Nephron progenitor cell (in vitro differentiated cells): Measurements from ENCODE around the gene SP2.

Source experiments
- DNase-seq: peaks from one replicate; pipeline ENCODE4 v3.0.0; 2021
- H3K27ac Mint-ChIP-seq: 2 replicates; pipeline ENCODE4 v1.8.0; 2021; ENCODE audit warnings: mild to moderate bottlenecking, moderate library complexity, mixed read lengths
- H3K27me3 Mint-ChIP-seq: 2 replicates; pipeline ENCODE4 v1.8.0; 2021; ENCODE audit warnings: mild to moderate bottlenecking, low read depth, mixed read lengths; ENCODE audit not compliant: poor library complexity
- H3K36me3 Mint-ChIP-seq: 2 replicates; pipeline ENCODE4 v1.8.0; 2021; ENCODE audit warnings: low read depth, mixed read lengths
- H3K4me1 Mint-ChIP-seq: 2 replicates; pipeline ENCODE4 v1.8.0; 2021; ENCODE audit warnings: mixed read lengths
- H3K4me3 Mint-ChIP-seq: 2 replicates; pipeline ENCODE4 v1.8.0; 2021; ENCODE audit warnings: mild to moderate bottlenecking, moderate library complexity, mixed read lengths
- H3K9me3 Mint-ChIP-seq: 2 replicates; pipeline ENCODE4 v1.8.0; 2021; ENCODE audit warnings: mild to moderate bottlenecking, moderate library complexity, mixed read lengths
- TF ChIP-seq, protein P1 (sequence below): fragments of 200-600 bp; sonication (generic); IDR thresholded peaks from 2 replicates; pipeline ENCODE4 v1.5.0; 2021; ENCODE audit warnings: antibody characterized with exemption

The SP2 gene

DNA sequence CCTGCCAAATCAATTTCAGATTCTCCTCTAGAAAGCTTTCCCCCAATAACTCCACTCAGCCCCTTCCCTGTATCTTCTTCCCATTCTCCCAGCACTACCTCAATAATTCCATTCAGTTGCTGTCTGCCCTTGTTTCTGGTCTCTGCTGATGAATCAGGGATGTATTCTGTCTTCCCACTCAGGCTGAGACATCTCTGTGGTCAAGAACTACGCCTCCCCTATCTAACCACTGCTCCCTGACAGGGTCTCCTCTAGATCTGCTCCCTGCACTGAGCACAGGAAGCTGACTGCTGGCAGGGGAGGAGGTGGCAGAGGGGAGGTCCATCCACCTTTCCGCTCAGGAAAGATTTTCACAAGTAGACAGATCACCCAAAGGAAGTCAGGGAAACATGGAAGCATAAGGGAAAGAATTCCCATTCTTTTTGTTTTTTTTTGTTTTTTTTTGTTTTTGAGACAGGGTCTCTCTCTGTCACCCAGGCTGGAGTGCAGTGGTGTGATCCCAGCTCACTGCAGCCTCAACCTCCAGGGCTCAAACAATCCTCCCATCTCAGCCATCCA, 16.9 kb upstream of the SP2 start:
- no peaks in the 10 kb centered on the region for H3K9me3 Mint-ChIP-seq
- peak overlapping the region; percentile 19 for H3K4me3 Mint-ChIP-seq
- H3K4me1 Mint-ChIP-seq: peaks cover 87% of the 10 kb centered on the region
- no peaks in the 10 kb centered on the region for H3K36me3 Mint-ChIP-seq
- H3K27me3 Mint-ChIP-seq: peaks cover 10% of the 10 kb centered on the region
- H3K27ac Mint-ChIP-seq: peak overlapping the region; percentile 26
- TF ChIP-seq, protein P1, sequence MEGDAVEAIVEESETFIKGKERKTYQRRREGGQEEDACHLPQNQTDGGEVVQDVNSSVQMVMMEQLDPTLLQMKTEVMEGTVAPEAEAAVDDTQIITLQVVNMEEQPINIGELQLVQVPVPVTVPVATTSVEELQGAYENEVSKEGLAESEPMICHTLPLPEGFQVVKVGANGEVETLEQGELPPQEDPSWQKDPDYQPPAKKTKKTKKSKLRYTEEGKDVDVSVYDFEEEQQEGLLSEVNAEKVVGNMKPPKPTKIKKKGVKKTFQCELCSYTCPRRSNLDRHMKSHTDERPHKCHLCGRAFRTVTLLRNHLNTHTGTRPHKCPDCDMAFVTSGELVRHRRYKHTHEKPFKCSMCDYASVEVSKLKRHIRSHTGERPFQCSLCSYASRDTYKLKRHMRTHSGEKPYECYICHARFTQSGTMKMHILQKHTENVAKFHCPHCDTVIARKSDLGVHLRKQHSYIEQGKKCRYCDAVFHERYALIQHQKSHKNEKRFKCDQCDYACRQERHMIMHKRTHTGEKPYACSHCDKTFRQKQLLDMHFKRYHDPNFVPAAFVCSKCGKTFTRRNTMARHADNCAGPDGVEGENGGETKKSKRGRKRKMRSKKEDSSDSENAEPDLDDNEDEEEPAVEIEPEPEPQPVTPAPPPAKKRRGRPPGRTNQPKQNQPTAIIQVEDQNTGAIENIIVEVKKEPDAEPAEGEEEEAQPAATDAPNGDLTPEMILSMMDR: no peak
- no peak for DNase-seq

DNA sequence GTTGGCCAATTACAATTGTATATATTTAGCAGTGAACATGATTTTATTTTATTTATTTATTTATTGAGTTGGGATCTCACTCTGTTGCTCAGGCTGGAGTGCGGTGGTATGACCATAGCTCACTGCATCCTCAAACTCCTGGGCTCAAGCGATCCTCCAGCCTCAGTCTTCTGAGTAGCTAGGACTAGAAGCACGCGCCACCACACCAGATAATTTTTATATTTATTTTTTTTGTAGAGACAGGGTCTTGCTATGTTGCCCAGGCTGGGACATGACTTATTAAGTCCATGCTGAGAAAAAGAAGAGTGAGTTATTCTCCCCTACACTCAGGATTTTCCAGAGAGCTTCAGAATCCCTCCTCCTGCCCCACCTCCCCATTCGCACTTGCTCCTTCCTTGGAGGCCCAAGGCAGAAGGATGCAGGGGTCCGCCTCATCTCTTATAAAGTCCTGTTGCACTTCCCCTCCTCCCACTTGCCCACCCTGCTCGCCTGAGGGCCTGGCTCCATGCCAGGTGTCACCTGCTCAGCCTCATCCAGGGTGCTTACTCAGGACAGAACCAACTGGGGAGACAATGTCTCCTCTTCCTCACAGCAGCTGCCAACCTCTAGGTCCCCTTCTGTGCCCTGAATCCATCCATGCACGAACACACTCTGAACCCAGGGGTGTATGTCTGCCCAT, 16.1 kb upstream of the SP2 start:
- no peaks in the 10 kb centered on the region for H3K36me3 Mint-ChIP-seq
- no peak overlapping the region for H3K4me3 Mint-ChIP-seq
- no peaks in the 10 kb centered on the region for H3K9me3 Mint-ChIP-seq
- no peak for DNase-seq
- no peak overlapping the region for H3K27ac Mint-ChIP-seq
- H3K27me3 Mint-ChIP-seq: peaks cover 10% of the 10 kb centered on the region
- peaks cover 87% of the 10 kb centered on the region for H3K4me1 Mint-ChIP-seq
- TF ChIP-seq, protein P1: no peak

DNA sequence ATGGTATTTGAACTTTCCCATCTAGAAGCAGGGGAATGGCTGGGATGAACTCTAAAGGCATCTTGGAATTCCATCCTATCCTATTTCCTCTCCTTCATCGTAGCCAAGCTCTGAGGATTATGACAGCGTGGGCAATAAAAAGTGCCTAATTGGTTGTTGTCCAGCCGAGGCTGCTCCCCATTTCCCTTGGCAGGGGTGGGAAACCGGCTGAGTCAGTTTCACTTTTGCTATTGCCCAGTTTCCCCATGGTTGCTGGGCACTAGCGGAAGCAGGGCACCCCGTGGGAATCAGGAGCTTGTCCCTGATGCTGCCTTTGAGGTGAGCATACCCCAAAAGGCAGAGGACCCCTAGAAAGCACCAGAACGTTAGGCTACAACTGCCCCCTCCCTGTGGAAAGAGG, 13.8 kb upstream of the SP2 start:
- DNase-seq: no peak
- Mint-ChIP-seq H3K4me3 (no peak overlapping the region), H3K9me3 (no peaks in the 10 kb centered on the region), H3K27me3 (peaks cover 10% of the 10 kb centered on the region), H3K4me1 (peaks cover 84% of the 10 kb centered on the region), H3K27ac (no peak overlapping the region), H3K36me3 (no peaks in the 10 kb centered on the region)
- TF ChIP-seq, protein P1: no peak

DNA sequence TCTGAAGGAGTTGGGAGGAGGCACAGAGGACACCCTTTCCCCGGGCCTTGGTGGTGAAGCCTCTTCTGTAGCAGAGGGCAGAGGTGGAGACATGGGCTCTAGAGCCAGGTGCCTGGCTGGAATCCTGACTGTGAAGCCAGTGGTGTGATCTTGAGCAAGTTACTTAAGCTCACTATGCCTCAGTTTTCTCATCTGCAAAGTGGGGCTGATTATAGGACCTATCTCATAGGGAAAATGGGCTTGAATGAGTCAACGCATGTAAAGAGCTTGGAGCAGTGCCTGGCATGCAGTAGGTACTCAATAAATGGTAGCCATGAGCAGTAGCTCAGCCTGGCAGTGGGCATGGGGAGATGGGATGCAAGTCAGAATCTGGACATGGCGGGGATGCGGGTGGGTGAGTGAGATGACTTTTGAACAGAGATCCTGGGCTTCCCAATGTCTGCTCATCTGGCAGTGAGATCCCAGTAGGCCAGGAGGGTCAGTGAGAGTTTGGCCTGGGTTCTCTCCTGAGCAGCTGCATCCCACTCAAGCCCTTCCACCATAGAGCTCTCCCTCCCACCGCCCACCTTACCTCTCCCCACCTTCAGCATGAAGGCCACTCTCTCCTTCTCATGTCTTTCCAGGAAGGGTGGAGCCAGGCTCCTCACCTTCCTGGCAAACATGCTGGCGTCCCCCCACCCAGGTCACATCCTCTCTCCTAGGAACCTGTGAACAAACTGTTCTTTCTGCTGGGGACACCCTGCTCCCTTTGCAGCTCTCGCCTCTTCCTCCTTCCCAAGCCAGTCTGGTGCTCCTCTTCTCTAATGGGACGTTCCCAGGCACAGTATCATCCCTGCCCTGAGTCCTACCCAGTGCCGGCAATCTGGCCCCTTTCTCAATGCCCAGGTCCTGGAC, 13.1 kb upstream of the SP2 start:
- Mint-ChIP-seq H3K36me3 (no peaks in the 10 kb centered on the region), H3K27me3 (peaks cover 10% of the 10 kb centered on the region), H3K27ac (no peak overlapping the region), H3K4me3 (peak overlapping the region; percentile 4), H3K4me1 (peaks cover 77% of the 10 kb centered on the region), H3K9me3 (no peaks in the 10 kb centered on the region)
- DNase-seq: no peak
- TF ChIP-seq, protein P1: no peak

DNA sequence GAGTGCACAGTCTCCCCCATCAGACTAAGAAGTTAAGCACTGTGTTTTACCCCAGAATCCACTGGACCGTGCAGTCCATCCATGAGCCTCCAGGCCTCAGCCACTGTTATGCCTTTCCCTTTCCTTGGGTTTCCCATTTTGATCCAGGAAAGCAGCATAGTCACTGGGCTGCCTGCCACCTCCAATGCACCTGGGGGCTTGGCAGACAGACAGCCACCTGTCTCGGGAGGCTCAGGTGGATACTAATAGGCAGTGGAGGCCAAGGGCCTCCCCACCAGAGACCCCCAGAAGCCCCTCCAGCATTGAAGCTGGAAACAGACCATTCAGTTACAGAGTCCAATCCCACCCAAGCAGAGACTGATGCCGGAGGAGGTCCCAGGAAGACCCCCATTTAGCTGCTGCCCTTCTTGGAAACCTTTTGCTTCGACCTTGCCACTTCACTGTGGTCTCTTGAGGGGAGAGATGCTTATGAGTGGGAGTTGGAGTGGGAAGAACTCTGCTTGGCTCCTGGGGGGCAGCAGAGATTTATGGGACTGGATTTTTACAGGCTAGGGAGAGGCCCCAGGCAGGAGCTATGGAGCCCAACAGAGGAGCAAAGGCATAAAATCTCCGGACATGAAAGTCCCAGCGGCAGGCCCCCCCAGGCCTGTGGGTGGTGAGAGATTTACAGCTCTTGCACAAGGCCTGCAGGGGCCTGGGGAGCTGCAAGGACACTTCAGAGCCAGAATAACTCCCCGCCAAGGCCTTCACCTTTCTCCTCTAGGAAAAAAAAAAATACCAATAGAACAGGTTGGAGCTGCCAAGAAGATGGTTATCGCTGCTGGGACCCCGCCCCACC, 12.2 kb upstream of the SP2 start:
- Mint-ChIP-seq H3K27me3 (peaks cover 13% of the 10 kb centered on the region), H3K27ac (peak overlapping the region; percentile 77), H3K9me3 (no peaks in the 10 kb centered on the region), H3K4me1 (peaks cover 76% of the 10 kb centered on the region), H3K36me3 (no peaks in the 10 kb centered on the region), H3K4me3 (peak overlapping the region; percentile 56)
- DNase-seq: peak; percentile 63
- TF ChIP-seq, protein P1: no peak
